Activated CD4-positive, alpha-beta T cell treated with anti-CD3 and anti-CD28 coated beads, Interleukin-2, amount 50 U/mL, for 4 hours (primary cell): ENCODE data around the gene RAB41.
"Not testable (repeated sequence)": the region's sequence is repeated elsewhere in the genome, so short reads cannot be mapped to it uniquely, and the experiment has no call there.

Experiments used
- DNase-seq, 2 experiments: peaks; one replicate each; pipeline ENCODE4 v3.0.0-alpha.2; 2020

The RAB41 gene

GRCh38 chrX:70281951-70282350 is at the start of gene RAB41:
Gene RAB41 (plus strand): TSS chrX:70282172. CDS start chrX:70282218, 46 bp downstream.
- no peak for DNase-seq

- DNase-seq: no peak
Observed at GRCh38 chrX:70234355-70234754, 47.6 kb upstream of the RAB41 start, which contains the start of gene AWAT1. Gene AWAT1 (plus strand): TSS chrX:70234655. CDS start chrX:70234696, 41 bp downstream.

- no peak for DNase-seq
Observed at GRCh38 chrX:70240751-70241150, 41.2 kb upstream of the RAB41 start.

GRCh38 chrX:70241501-70241900 is 40.5 kb upstream of the RAB41 start:
- no peak for DNase-seq

DNA sequence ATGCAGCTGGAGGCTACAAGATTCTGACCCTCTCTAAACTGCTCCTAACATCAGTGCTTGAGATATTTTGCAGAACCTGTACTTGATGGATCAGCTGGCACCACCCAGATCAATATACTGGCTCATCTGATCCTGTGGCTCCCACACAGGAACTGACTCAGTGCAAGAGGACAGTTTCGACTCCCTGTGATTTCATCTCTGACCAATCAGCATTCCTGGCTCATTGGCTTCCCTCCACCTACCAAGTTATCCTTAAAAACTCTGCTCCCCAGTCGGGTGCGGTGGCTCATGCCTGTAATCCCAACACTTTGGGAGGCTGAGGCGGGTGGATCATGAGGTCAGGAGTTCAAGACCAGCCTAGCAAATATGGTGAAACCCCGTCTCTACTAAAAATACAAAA is 38.4 kb upstream of the RAB41 start:
- not testable (repeated sequence) for DNase-seq

- no peak for DNase-seq
Observed at GRCh38 chrX:70244881-70245280, 37.1 kb upstream of the RAB41 start.

DNA sequence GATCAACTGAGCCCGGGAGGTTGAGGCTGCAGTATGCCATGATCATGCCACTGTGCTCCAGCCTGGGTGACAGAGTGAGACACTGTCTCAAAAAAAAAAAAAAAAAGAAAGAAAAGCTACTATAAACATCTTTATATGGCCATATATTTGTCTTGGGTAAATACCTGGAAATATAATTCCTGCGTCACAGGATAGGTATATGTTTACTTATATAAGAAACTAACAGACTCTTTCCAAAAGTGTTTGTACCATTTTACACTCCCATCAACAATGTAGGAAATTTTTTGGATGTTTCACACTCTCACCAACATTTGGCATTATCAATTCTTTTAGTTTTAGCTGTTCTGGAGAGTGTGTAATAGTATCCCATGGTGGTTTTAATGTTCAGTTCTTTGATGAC is 34.7 kb upstream of the RAB41 start:
- DNase-seq: no peak

GRCh38 chrX:70252491-70252890 is 29.5 kb upstream of the RAB41 start:
- DNase-seq: no peak

DNA sequence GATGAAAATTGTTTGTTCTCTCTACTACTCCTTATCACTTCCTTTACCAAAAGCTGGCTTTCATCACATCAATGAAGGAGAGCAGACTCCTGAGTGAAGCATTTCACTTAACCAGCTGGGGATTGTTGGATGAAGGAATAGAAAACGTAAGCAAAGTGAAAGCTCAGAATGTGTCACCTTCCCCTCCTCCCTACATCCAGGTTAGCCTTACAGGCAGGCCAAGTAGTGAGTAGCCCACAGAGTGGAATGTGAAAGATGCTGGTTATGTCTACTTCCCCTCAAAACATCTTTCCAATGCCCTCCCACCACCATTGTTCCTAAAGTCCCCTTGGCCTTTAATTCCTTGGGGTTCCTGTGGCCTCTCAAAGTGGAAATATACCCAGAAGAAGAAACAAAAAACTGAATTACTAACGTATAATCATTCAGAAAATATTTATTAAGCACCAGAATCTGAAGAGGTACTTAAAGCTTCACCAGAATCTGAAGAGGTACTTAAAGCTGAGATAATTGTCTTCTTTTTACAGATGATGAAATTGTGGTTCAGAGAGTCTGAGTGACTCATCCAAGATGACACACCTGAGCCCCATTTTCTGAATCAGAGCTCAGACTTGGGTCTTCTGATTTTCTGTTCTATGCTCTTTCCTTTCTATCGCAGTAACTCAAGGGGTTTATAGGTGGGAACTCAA is 28.5 kb upstream of the RAB41 start:
- DNase-seq: no peak

DNA sequence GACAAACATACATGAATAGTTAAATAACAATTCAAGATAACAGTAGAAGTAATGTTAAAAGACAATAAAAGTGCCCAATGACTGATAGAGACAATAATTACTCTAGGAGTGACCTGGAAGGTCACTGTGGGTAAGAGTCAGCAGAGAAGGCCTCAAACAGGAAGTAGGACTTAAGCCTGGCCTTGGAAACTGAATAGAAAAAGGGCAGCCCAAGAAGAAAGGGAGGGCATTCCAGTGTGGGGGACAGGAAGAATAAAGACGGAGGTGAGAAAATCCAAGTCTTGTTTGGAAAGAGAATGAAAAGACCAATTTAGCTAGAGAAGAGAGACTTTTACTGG is 27.9 kb upstream of the RAB41 start:
- DNase-seq: no peak

- DNase-seq: no peak
Observed at GRCh38 chrX:70254909-70255308, 27.1 kb upstream of the RAB41 start.

DNA sequence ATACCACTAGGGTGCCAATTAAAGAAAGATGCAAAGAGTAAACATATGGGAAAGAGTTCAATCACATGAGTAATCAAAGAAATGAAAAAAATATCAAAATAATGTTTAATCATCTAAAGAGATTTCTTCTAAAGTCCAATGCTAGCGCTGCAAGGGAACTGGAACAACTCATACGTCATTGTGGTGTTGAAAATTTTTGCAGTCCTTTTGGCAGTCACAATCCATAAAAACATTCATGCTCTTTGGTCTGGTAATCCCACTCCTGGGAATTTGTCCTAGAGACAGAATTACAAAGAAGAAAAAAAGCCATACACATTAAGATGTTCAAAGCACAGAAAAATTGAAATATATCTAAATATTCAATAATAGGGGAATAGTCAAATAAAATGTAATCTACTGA is 26.5 kb upstream of the RAB41 start:
- DNase-seq: no peak

DNA sequence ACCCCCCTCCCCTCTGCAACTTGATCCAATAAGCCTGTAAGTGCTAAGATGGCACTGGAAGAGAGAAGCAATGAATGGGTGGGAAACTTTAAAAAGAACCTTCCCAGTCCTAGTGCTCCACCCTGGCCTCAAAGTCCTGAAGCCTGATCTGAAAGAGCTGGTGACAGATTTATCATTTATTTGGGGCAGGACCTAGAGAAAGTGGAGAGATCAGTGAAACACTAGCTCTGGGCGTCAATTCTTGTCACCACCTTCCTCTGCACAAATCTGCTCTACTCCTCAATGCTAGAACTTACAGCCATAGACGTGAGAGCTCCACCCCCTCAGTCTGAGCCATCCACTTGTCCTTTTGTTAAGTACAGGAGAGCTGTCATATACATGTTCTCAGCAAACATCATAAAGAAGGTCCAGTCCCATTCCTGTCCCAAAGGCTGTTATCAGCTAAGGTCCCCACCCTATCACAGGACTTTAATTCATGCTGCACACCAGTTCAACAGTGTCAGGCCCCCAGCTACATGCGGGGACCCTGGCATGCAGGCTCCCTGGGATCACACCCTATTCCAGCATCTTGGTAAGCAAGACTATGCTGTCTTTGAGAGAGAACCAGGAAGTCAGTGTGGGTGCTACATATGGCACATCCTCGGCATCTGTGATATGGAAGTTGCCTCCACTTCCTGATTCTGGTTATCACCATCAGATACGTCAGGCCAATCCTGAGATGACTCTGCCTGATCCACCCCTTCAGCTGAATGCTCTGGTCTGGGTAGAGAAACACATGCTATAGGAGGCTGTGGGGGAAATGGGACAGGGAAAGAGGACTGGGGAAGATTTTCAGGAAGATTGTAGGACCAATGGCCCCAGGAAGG is 24.3 kb upstream of the RAB41 start:
- DNase-seq: no peak

- no peak for DNase-seq
Observed at GRCh38 chrX:70260104-70260503, 21.9 kb upstream of the RAB41 start, which contains the start of gene P2RY4. Gene P2RY4 (minus strand): TSS chrX:70260204. CDS start chrX:70259624, 580 bp downstream.

DNA sequence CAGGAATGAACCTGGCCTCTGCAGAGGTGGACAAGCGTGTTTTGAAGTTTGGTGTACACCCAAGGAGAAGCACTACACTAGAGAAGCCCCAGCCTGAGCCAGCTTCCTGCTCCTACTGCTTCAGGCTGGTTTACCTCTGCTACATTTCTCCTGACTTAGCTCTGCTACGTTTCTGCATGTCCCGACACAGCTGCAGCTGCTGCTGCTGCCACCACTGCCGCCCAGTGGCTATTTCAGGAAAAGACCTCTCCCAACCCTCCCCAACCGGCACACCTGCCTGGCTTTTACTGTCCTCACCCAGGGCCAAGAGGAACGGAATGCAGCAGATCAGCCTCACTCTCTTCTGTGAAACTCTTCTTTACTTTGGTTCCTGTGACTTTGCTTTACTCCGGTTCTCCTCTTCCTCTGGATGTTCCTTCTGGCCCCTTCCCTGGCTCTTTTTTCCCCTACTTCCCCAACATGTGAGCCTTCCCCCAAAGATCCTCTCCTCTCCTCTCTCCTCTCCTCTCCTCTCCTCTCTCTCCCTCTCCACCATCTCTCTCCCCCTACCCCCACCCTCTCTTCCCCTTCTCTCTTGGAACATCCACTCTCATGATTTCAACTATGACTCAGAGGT is 18.9 kb upstream of the RAB41 start:
- no peak for DNase-seq

DNA sequence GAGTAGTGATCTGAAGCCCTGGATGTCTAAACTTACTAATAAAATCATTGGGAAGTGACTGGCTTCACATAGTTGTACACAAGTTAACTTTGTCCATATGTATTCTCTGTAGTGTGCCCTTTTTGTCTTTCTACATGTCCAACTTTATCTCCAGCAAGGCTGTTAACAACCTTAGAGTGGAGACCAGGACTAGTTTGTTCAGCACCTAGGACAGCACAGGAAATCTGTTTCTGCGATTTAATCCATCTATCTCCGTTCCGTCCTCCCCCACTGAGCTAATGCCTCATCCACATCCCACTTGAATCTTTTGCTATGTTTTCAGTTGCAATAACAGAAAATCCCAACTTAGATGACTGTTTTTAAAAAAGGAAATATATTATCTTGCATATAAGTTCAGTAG is 17.2 kb upstream of the RAB41 start:
- DNase-seq: no peak

GRCh38 chrX:70268034-70268433 is 13.9 kb upstream of the RAB41 start, which contains the start of gene ARR3:
Gene ARR3 (plus strand): TSS chrX:70268334. CDS start chrX:70269386, 1,052 bp downstream.
- no peak for DNase-seq

DNA sequence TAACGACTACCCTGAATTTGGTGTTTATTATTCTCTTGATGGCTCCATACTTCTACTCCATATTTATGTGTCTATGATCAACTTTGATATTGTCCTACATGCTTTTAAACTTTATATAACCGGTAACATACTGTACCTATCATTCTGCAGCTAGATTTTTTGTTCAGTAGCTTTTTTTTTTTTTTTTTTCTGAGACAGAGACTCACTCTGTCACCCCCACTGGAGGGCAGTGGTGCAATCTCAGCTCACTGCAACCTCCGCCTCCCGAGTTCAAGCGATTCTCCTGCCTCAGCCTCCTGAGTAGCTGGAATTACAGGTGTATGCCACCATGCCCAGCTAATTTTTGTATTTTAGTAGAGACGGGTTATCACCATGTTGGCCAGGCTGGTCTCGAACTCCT is 7.9 kb upstream of the RAB41 start:
- not testable (repeated sequence) for DNase-seq

- DNase-seq: no peak
Observed at GRCh38 chrX:70279081-70279480, 2.9 kb upstream of the RAB41 start.

DNA sequence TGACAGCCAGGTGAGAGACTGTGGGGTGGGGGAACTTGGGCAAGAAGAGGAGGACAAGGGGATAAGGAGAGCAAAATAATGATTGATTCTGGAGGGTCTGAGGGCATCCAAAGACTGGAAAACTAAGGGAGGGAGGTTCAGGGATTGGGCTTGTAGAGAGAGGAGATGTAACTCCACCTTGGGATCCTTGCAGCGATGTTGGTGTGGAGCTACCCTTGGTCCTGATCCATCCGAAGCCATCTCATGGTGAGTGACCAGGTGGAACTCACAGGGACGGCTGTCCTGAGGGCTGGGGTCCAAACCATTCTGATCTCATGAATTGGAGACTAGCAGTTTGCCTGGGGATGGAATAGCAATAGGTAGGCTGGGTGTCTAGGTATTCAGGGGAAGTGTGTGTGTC is 1.4 kb upstream of the RAB41 start:
- no peak for DNase-seq

DNA sequence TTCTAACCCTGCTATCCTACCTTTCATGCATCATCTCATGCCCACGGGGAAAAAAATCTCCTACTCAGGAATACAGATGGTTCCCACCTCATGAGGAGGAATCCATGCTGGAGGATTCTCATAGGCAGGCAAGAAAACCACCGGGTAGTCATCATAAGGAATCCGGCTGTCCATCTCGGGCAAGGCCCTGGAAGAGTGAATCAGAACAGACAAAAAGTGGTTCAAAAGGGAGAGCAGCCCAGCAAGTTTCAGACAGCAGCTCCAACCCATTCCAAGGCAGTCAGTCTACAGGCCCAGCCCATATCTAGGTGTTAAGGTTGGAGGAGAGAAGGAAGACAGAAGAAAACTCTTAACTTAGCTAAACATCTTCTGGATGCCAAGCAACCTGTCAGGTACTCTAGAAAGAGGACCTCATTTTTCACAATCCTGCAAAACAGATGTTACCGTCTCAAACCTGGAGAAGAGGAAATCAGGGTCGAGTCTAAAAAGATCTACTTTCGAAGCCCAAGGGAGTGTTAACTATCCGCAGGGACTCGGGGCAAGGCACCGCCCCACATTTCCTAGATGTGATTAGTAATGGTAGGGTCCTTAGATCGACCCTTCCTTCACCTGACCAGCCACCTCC is 7.3 kb downstream of the RAB41 start:
- DNase-seq: no peak

DNA sequence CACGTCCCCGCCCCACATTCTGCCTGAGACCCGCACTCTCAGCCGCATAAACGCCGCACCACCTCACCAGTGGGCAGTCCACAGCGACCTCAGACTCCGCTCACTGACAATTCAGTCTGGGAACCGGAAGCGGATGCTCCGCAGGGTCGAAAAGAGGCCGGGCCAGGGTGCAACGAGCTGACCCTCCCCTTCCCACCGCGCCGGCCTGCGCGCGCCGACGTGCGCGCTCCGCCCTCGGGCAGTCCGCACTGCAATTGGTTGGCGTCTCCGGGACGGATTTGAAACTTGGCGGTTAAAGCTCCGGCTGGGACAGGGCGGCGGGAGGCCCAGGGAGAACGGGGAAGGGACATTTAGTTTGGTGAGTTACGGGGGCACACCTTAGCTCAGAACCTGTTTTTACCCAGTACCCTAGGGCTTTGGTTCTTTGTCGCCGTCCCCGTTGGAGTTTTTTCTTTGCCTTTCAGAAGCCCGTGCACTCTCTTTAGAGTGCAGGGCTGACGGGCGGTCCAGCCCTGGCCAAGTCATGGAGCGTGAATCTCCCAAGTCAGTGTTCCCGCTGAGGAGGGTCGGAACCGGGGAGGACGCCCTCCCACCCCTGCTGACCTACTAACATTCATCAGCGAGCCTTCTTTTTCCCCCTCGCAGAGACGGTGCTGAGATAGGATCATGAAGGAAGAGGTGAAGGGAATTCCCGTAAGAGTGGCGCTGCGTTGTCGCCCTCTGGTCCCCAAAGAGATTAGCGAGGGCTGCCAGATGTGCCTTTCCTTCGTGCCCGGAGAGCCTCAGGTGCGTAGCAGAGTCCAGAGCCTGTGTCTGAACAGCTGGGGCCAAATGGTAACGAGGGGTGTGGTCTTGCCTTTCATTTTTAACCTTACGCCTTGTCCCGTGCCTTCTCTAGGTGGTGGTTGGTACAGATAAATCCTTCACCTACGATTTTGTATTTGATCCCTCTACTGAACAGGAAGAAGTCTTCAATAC is 8.1 kb downstream of the RAB41 start, which contains the start of the genes KIF4A and PDZD11:
Gene KIF4A (plus strand): TSS at position 312 of the 978 bp plus-strand sequence. CDS start 355 bp downstream, at position 667.
Gene PDZD11 (minus strand): TSS at position 135 of the 978 bp plus-strand sequence. CDS start 586 bp downstream, outside the sequence.
- DNase-seq: peak; percentile 44 to 50
